GM12878 (cell line): Measurements from ENCODE around the gene KLHL18. TPM values are rescaled to one million over a fixed set of nuclear protein-coding genes. Genes with fewer than 3 reads are reported as not detected.

Source experiments
- ATAC-seq: fragments of 200-7000 bp; cut with Tn5 transposase; 3 replicates; pipeline ENCODE4 v1.9.1; 2020; ENCODE audit warnings: mild to moderate bottlenecking, moderate library complexity
- BruUV-seq: library from RNA; stranded (reverse); fragments of 400-500 nt; replicated peaks from 2 replicates; lab custom pipeline; 2021; lab: Mats Ljungman, UMichigan
- CTCF ChIA-PET: fragments of 300-600 bp; sonication (Branson Sonifier 250); formaldehyde crosslinking; extraction: SDS; loops from one replicate; lab custom pipeline; 2021; ENCODE audit warnings: inconsistent platforms; lab: Yijun Ruan, JAX
- POLR2A ChIA-PET: fragments of 350-600 bp; formaldehyde crosslinking; extraction: SDS; loops from one replicate; lab custom pipeline; 2021; ENCODE audit warnings: inconsistent platforms; lab: Charles Lee
- RAD21 ChIA-PET: fragments of 300-600 bp; sonication (Branson Sonifier 250); formaldehyde crosslinking; loops from one replicate; lab custom pipeline; 2023; ENCODE audit warnings: antibody characterized with exemption; ENCODE audit not compliant: unreplicated experiment; lab: Charles Lee
- SMC1A ChIA-PET: fragments of 300-600 bp; sonication (Branson Sonifier 250); formaldehyde crosslinking; loops from one replicate; lab custom pipeline; 2023; ENCODE audit not compliant: unreplicated experiment, uncharacterized antibody; lab: Charles Lee
- DNase-seq: peaks from one replicate; pipeline ENCODE4 v3.0.0-alpha.2; 2011; ENCODE audit warnings: low read depth, low spot score
- FAIRE-seq: peaks from 3 replicates; lab custom pipeline; 2011; peaks lifted over from hg19 to GRCh38; lab: Jason Lieb, UNC
- H2AFZ ChIP-seq: 2 replicates; pipeline ENCODE4 v1.6.0; 2011; ENCODE audit warnings: low read depth, low read length, control low read depth; ENCODE audit not compliant: control insufficient read depth
- H3K27ac ChIP-seq: 2 replicates; pipeline ENCODE4 v1.5.1; 2011; ENCODE audit warnings: control low read depth; ENCODE audit not compliant: control insufficient read depth, insufficient read depth
- H3K27me3 ChIP-seq, 2 experiments: replicated peaks in 1 of 2; 2 replicates each; pipeline versions ENCODE4 v1.6.0 to v1.6.1; 2011; ENCODE audit warnings: low read length in 1 of 2; ENCODE audit not compliant: control insufficient read depth in 2 of 2, insufficient read depth in 2 of 2
- H3K36me3 ChIP-seq, 2 experiments: 2 replicates each; pipeline ENCODE4 v1.5.1; 2011; ENCODE audit warnings: low read length in 1 of 2; ENCODE audit not compliant: control insufficient read depth in 2 of 2, insufficient read depth in 2 of 2
- H3K4me1 ChIP-seq: 2 replicates; pipeline ENCODE4 v1.6.1; 2011; ENCODE audit warnings: mild to moderate bottlenecking, low read length, moderate library complexity, mixed read lengths; ENCODE audit not compliant: control insufficient read depth, insufficient read depth
- H3K4me2 ChIP-seq: 2 replicates; pipeline ENCODE4 v1.6.0; 2011; ENCODE audit warnings: control low read depth; ENCODE audit not compliant: control insufficient read depth, insufficient read depth
- H3K4me3 ChIP-seq: fragments of 200-600 bp; sonication (generic); 2 replicates; pipeline ENCODE4 v1.5.1; 2016
- H3K79me2 ChIP-seq: 2 replicates; pipeline ENCODE4 v1.6.0; 2011; ENCODE audit warnings: low read length; ENCODE audit not compliant: control insufficient read depth, insufficient read depth
- H3K9ac ChIP-seq: 2 replicates; pipeline ENCODE4 v1.8.0; 2011; ENCODE audit warnings: low read length, control low read depth, mixed read lengths; ENCODE audit not compliant: control insufficient read depth, insufficient read depth
- H3K9me3 ChIP-seq: replicated peaks from 3 replicates; pipeline ENCODE4 v1.5.1; 2011; ENCODE audit warnings: mild to moderate bottlenecking, low read length; ENCODE audit not compliant: control insufficient read depth, insufficient read depth
- H4K20me1 ChIP-seq: 2 replicates; pipeline ENCODE4 v1.6.0; 2011; ENCODE audit not compliant: control insufficient read depth, insufficient read depth
- CEBPB ChIP-seq, 2 experiments: fragments of 150-350 bp in 1 of 2; IDR thresholded peaks; 2 replicates each; pipeline ENCODE4 v1.6.1; 2012 to 2014; ENCODE audit warnings: low read depth in 2 of 2, low read length in 2 of 2, borderline replicate concordance in 1 of 2, inconsistent platforms in 1 of 2
- CEBPZ ChIP-seq: fragments of 150-350 bp; IDR thresholded peaks from 2 replicates; pipeline ENCODE4 v1.6.1; 2016; ENCODE audit warnings: low read depth, low read length
- CREB1 ChIP-seq: IDR thresholded peaks from 2 replicates; pipeline ENCODE4 v1.6.1; 2012; ENCODE audit warnings: low read depth, mild to moderate bottlenecking, inconsistent platforms
- FOXM1 ChIP-seq: IDR thresholded peaks from 2 replicates; pipeline ENCODE4 v1.6.1; 2012; ENCODE audit warnings: low read depth, mild to moderate bottlenecking, inconsistent platforms, low read length, moderate library complexity
- IKZF1 ChIP-seq: fragments of 450-650 bp; conservative IDR thresholded peaks from 2 replicates; pipeline ENCODE4 v1.6.1; 2017; ENCODE audit warnings: antibody characterized with exemption, mild to moderate bottlenecking
- MEF2B ChIP-seq: fragments of 450-650 bp; IDR thresholded peaks from 2 replicates; pipeline ENCODE4 v1.6.1; 2018; ENCODE audit warnings: mild to moderate bottlenecking, moderate library complexity; ENCODE audit not compliant: partially characterized antibody, poor library complexity, severe bottlenecking
- MXI1 ChIP-seq: fragments of 150-350 bp; IDR thresholded peaks from 2 replicates; pipeline ENCODE4 v1.6.1; 2011; ENCODE audit warnings: low read depth, mild to moderate bottlenecking, inconsistent platforms, low read length, improper control_type of control experiment
- NFYA ChIP-seq: IDR thresholded peaks from 2 replicates; pipeline ENCODE4 v1.6.1; 2011; ENCODE audit warnings: low read depth, mild to moderate bottlenecking, low read length, improper control_type of control experiment, borderline replicate concordance
- NKRF ChIP-seq: fragments of 450-650 bp; conservative IDR thresholded peaks from 2 replicates; pipeline ENCODE4 v1.6.1; 2017; ENCODE audit warnings: mild to moderate bottlenecking, moderate library complexity
- PKNOX1 ChIP-seq: fragments of 450-650 bp; IDR thresholded peaks from 2 replicates; pipeline ENCODE4 v1.6.1; 2016; ENCODE audit warnings: mild to moderate bottlenecking
- SMAD5 ChIP-seq: IDR thresholded peaks from 2 replicates; pipeline ENCODE4 v1.6.1; 2016; ENCODE audit warnings: antibody characterized with exemption, low read depth
- TAF1 ChIP-seq: IDR thresholded peaks from 2 replicates; pipeline ENCODE4 v1.6.1; 2011; ENCODE audit warnings: mild to moderate bottlenecking, low read depth, low read length, borderline replicate concordance
- TCF12 ChIP-seq: IDR thresholded peaks from 2 replicates; pipeline ENCODE4 v1.6.1; 2011; ENCODE audit warnings: low read depth, mild to moderate bottlenecking, low read length
- ZNF207 ChIP-seq: fragments of 450-650 bp; IDR thresholded peaks from 2 replicates; pipeline ENCODE4 v1.6.1; 2014; ENCODE audit warnings: antibody characterized with exemption, mild to moderate bottlenecking, borderline replicate concordance
- WGBS: methylation state at CpG from one replicate; pipeline ENCODE4 v1.1.6; 2016; ENCODE audit warnings: low lambda C conversion rate; ENCODE audit not compliant: insufficient replicate concordance, insufficient coverage; ENCODE audit errors: missing lambda C conversion rate; 5-methylcytosine and 5-hydroxymethylcytosine counted together
- in situ Hi-C: fragments of 300-500 bp; cut with MboI; formaldehyde crosslinking; loops from 9 replicates; pipeline ENCODE4 v1.14.3; 2018; ENCODE audit warnings: mixed read lengths
- intact Hi-C: fragments of 100-400 bp; cut with micrococcal nuclease; formaldehyde crosslinking; loops from one replicate; pipeline ENCODE4 v1.14.2; 2022; ENCODE audit not compliant: unreplicated experiment
- polyA plus RNA-seq, 11 experiments: library from polyadenylated mRNA; depleted of rRNA in 4 of 11; unstranded in 6 of 11; stranded (reverse) in 5 of 11; fragments of >200 nt; fragmentation: Nextera tagmentation in 4 of 11; fragmentation: Illumina TruSeq in 1 of 11; extraction: Ambion mirVana in 4 of 11; extraction: Trizol in 1 of 11; gene quantifications; 1 replicate in 1 of 11; 2 replicates in 10 of 11; pipeline versions ENCODE4 v1.2.1 to v1.2.3, GENCODE V29; 2011 to 2016; ENCODE audit warnings: inconsistent platforms in 2 of 11, missing spikeins in 2 of 11, low read depth in 1 of 11
- total RNA-seq, 4 experiments: library from RNA; depleted of rRNA in 3 of 4; stranded (reverse); fragments of >200 nt in 3 of 4; fragmentation: Illumina TruSeq in 1 of 4; extraction: Trizol in 1 of 4; gene quantifications; 2 replicates each; pipeline versions ENCODE4 v1.2.1 to v1.2.3, GENCODE V29; 2013 to 2021

KLHL18 gene
- total and polyA plus RNA-seq, 10 of the 15 experiments (the other 5 are each of a cell fraction or from before 2014, with no cell fraction given): 24.0 to 69.8 (median 51.7) TPM

- no peak for FAIRE-seq
- H3K4me1 ChIP-seq: no peaks in the 10 kb centered on the region
- POLR2A ChIA-PET: interaction anchor here (0.6 to 1.3 kb wide), 5 partner anchors 10 to 160 kb away, joined by 3 to 4 read pairs (median 4); no protein-coding TSS in a partner anchor
- no peaks in the 10 kb centered on the region for H3K27me3 ChIP-seq
- intact Hi-C loops: loop anchor here (1.0 to 10.0 kb wide), 5 partner anchors 41 to 279 kb away; partner anchors contain the start of genes KIF9, KLHL18 and SETD2
- WGBS: 60% methylated on average over 8 of the region's 8 CpGs
- in situ Hi-C loops: no loop called here
- no peaks in the 10 kb centered on the region for H3K9me3 ChIP-seq
- BruUV-seq: no TSS peak
- H3K79me2 ChIP-seq: no peaks in the 10 kb centered on the region
- no peaks in the 10 kb centered on the region for H4K20me1 ChIP-seq
- no peak overlapping the region for H3K4me3 ChIP-seq
- H2AFZ ChIP-seq: no peak overlapping the region
- SMC1A ChIA-PET: interaction anchor here (0.6 to 5.3 kb wide), 19 partner anchors 10 to 333 kb away, joined by 3 to 42 read pairs (median 4); partner anchors contain the start of genes KLHL18 and SETD2
- H3K9ac ChIP-seq: no peak overlapping the region
- DNase-seq: no peak
- CTCF ChIA-PET: interaction anchor here (0.6 to 9.2 kb wide), 42 partner anchors 9 to 476 kb away, joined by 3 to 82 read pairs (median 4); partner anchors contain the start of genes KIF9, KLHL18 and SETD2
- RAD21 ChIA-PET: interaction anchor here (0.6 to 5.0 kb wide), 22 partner anchors 12 to 451 kb away, joined by 3 to 56 read pairs (median 3); partner anchors contain the start of genes KIF9, KLHL18, PTPN23 and SETD2
- H3K27ac ChIP-seq: no peak overlapping the region
- peaks cover 20 to 43% of the 10 kb centered on the region in 2 experiments; a peak in 3 of 4 replicates for H3K36me3 ChIP-seq
- no peak overlapping the region for H3K4me2 ChIP-seq
- ATAC-seq: peak; percentile 46
- TF ChIP-seq ZNF207 (no peak), SMAD5 (no peak), PKNOX1 (no peak), CEBPZ (no peak), CEBPB (IDR thresholded peaks at IDR 0.05; ENCODE audit: borderline replicate concordance in 1 of 2, low read depth in 2 of 2, low read length in 2 of 2) (no peak), TCF12 (no peak), NKRF (no peak), MXI1 (no peak), FOXM1 (no peak), NFYA (no peak), CREB1 (no peak), TAF1 (no peak), IKZF1 (no peak), MEF2B (no peak)
Observed at GRCh38 chr3:47323431-47324277, 40.9 kb downstream of the KLHL18 start.
